ENCODE measurements around the gene PARVG. TPM values are rescaled to one million over a fixed set of nuclear protein-coding genes. Genes with fewer than 3 reads are reported as not detected.

The PARVG gene
- total and polyA plus RNA-seq, 10 of the 15 experiments (the other 5 are each of a cell fraction or from before 2014, with no cell fraction given), result 6.3 to 123 (median 71.9) TPM

GRCh38 chr22:44217346-44217745, 36.6 kb downstream of the PARVG start:
- Histone ChIP-seq H3K9me3 (replicated peaks; ENCODE audit: control insufficient read depth, insufficient read depth, low read length) (no peaks in the 10 kb centered on the region), H3K4me3 (no peak overlapping the region), H4K20me1 (ENCODE audit: control insufficient read depth, insufficient read depth) (no peaks in the 10 kb centered on the region), H2AFZ (ENCODE audit: control insufficient read depth, low read depth, low read length) (no peak overlapping the region), H3K4me2 (ENCODE audit: control insufficient read depth, insufficient read depth) (no peak overlapping the region), H3K9ac (ENCODE audit: control insufficient read depth, insufficient read depth, low read length) (no peak overlapping the region), H3K27ac (ENCODE audit: control insufficient read depth, insufficient read depth) (no peak overlapping the region), H3K79me2 (ENCODE audit: control insufficient read depth, insufficient read depth, low read length) (no peaks in the 10 kb centered on the region), H3K36me3 (ENCODE audit: control insufficient read depth in 2 of 2, insufficient read depth in 2 of 2, low read length in 1 of 2) (no peaks in the 10 kb centered on the region), H3K4me1 (ENCODE audit: control insufficient read depth, insufficient read depth, low read length) (no peaks in the 10 kb centered on the region), H3K27me3 (replicated peaks in 1 of 2; ENCODE audit: control insufficient read depth in 2 of 2, insufficient read depth in 2 of 2, low read length in 1 of 2) (no peaks in the 10 kb centered on the region; a peak in 1 of 4 replicates)
- 35% methylated on average over 7 of the region's 7 CpGs for WGBS (ENCODE audit: insufficient coverage, insufficient replicate concordance, low lambda C conversion rate, missing lambda C conversion rate)
- RAD21 ChIA-PET (ENCODE audit: unreplicated experiment), result no interaction called here
- intact Hi-C loops (cut with micrococcal nuclease; ENCODE audit: unreplicated experiment) (no loop called here), in situ Hi-C loops (cut with MboI) (no loop called here)
- TF ChIP-seq ZBED1 (IDR thresholded peaks at IDR 0.05; ENCODE audit: borderline replicate concordance), result no peak
- TF ChIP-seq IRF4 (IDR thresholded peaks at IDR 0.05; ENCODE audit: low read depth, low read length), result no peak
- no peak for TF ChIP-seq BHLHE40 (IDR thresholded peaks at IDR 0.05; ENCODE audit: borderline replicate concordance in 1 of 2, low read depth in 2 of 2, low read length in 1 of 2)
- TF ChIP-seq CREB1 (IDR thresholded peaks at IDR 0.05; ENCODE audit: low read depth), result no peak
- TF ChIP-seq FOXM1 (IDR thresholded peaks at IDR 0.05; ENCODE audit: low read depth, low read length), result no peak
- no peak for TF ChIP-seq RBBP5 (conservative IDR thresholded peaks at IDR 0.05)
- no peak for TF ChIP-seq WRNIP1 (IDR thresholded peaks at IDR 0.05; ENCODE audit: borderline replicate concordance, low read depth, low read length)
- TF ChIP-seq CBX5 (IDR thresholded peaks at IDR 0.05; ENCODE audit: low read depth), result no peak
- no peak for TF ChIP-seq YBX1 (IDR thresholded peaks at IDR 0.05)
- TF ChIP-seq SRF (IDR thresholded peaks at IDR 0.05; ENCODE audit: low read depth in 2 of 2, low read length in 2 of 2), result no peak
- no peak for TF ChIP-seq HCFC1 (IDR thresholded peaks at IDR 0.05; ENCODE audit: low read length)
- BruUV-seq (replicated peaks), result no TSS peak
- no peak for ATAC-seq
- no peak for DNase-seq (ENCODE audit: low read depth, low spot score)
- SMC1A ChIA-PET (ENCODE audit: uncharacterized antibody, unreplicated experiment), result no interaction called here
- no peak for FAIRE-seq
- POLR2A ChIA-PET, result no interaction called here
- CTCF ChIA-PET, result no interaction called here

GRCh38 chr22:44218071-44218470, 37.3 kb downstream of the PARVG start:
- Histone ChIP-seq H3K27ac (ENCODE audit: control insufficient read depth, insufficient read depth) (no peak overlapping the region), H3K4me1 (ENCODE audit: control insufficient read depth, insufficient read depth, low read length) (no peaks in the 10 kb centered on the region), H2AFZ (ENCODE audit: control insufficient read depth, low read depth, low read length) (no peak overlapping the region), H3K4me2 (ENCODE audit: control insufficient read depth, insufficient read depth) (no peak overlapping the region), H3K27me3 (replicated peaks in 1 of 2; ENCODE audit: control insufficient read depth in 2 of 2, insufficient read depth in 2 of 2, low read length in 1 of 2) (no peaks in the 10 kb centered on the region; a peak in 1 of 4 replicates), H3K4me3 (no peak overlapping the region), H3K9me3 (replicated peaks; ENCODE audit: control insufficient read depth, insufficient read depth, low read length) (no peaks in the 10 kb centered on the region), H3K79me2 (ENCODE audit: control insufficient read depth, insufficient read depth, low read length) (no peaks in the 10 kb centered on the region), H3K36me3 (ENCODE audit: control insufficient read depth in 2 of 2, insufficient read depth in 2 of 2, low read length in 1 of 2) (no peaks in the 10 kb centered on the region), H3K9ac (ENCODE audit: control insufficient read depth, insufficient read depth, low read length) (no peak overlapping the region), H4K20me1 (ENCODE audit: control insufficient read depth, insufficient read depth) (no peaks in the 10 kb centered on the region)
- ChIA-PET SMC1A (ENCODE audit: uncharacterized antibody, unreplicated experiment) (no interaction called here), CTCF (no interaction called here), RAD21 (ENCODE audit: unreplicated experiment) (no interaction called here), POLR2A (no interaction called here)
- 55% methylated on average over 6 of the region's 6 CpGs for WGBS (ENCODE audit: insufficient coverage, insufficient replicate concordance, low lambda C conversion rate, missing lambda C conversion rate)
- no peak for ATAC-seq
- FAIRE-seq, result no peak
- in situ Hi-C loops (cut with MboI), result no loop called here
- intact Hi-C loops (cut with micrococcal nuclease; ENCODE audit: unreplicated experiment), result no loop called here
- TF ChIP-seq ATF7 (IDR thresholded peaks at IDR 0.05; ENCODE audit: low read depth) (no peak), TCF7 (IDR thresholded peaks at IDR 0.05; ENCODE audit: borderline replicate concordance) (no peak), SMC3 (IDR thresholded peaks at IDR 0.05; ENCODE audit: borderline replicate concordance, low read length) (no peak), WRNIP1 (IDR thresholded peaks at IDR 0.05; ENCODE audit: borderline replicate concordance, low read depth, low read length) (no peak), NKRF (conservative IDR thresholded peaks at IDR 0.05) (no peak)
- no peak for DNase-seq (ENCODE audit: low read depth, low spot score)
- BruUV-seq (replicated peaks), result no TSS peak

All from GM12878 (cell line).